SJSA1 (cell line): ENCODE measurements around the gene GAP43. TPM values are rescaled to one million over a fixed set of nuclear protein-coding genes. Genes with fewer than 3 reads are reported as not detected.

ENCODE experiments used
- DNase-seq, 2 experiments: peaks; one replicate each; pipeline ENCODE4 v3.0.0-alpha.2; 2015 to 2020; ENCODE audit warnings: low spot score in 2 of 2, low read depth in 1 of 2
- H3K27ac ChIP-seq: fragments of 250-450 bp; sonication (Bioruptor Pico); 2 replicates; pipeline ENCODE4 v1.5.1; 2020; ENCODE audit warnings: mild to moderate bottlenecking, moderate library complexity
- H3K27me3 ChIP-seq: fragments of 250-450 bp; sonication (Bioruptor Pico); replicated peaks from 2 replicates; pipeline ENCODE4 v1.5.1; 2020; ENCODE audit warnings: mild to moderate bottlenecking, moderate library complexity
- H3K36me3 ChIP-seq: fragments of 250-450 bp; sonication (Bioruptor Pico); 2 replicates; pipeline ENCODE4 v1.5.1; 2020; ENCODE audit warnings: mild to moderate bottlenecking
- H3K4me1 ChIP-seq: fragments of 250-450 bp; sonication (Bioruptor Pico); replicated peaks from 2 replicates; pipeline ENCODE4 v1.6.1; 2021; ENCODE audit warnings: mild to moderate bottlenecking
- H3K4me3 ChIP-seq: fragments of 250-450 bp; sonication (Bioruptor Pico); 2 replicates; pipeline ENCODE4 v1.5.1; 2020; ENCODE audit warnings: mild to moderate bottlenecking
- H3K9me3 ChIP-seq: fragments of 250-450 bp; sonication (Bioruptor Pico); replicated peaks from 2 replicates; pipeline ENCODE4 v1.5.1; 2020; ENCODE audit warnings: mild to moderate bottlenecking
- total RNA-seq: library from RNA; depleted of rRNA; stranded (reverse); fragments of >200 nt; shearing (Covaris generic); gene quantifications from 2 replicates; pipeline ENCODE4 v1.2.3, GENCODE V29; 2014

GAP43 gene
- total RNA-seq, 1 experiment from 2014 or later: not detected

GRCh38 chr3:115659253-115660220, 36.2 kb downstream of the GAP43 start:
- Histone ChIP-seq H3K36me3 (no peaks in the 10 kb centered on the region), H3K4me3 (peak overlapping the region; percentile 51; the same call in 1 of the 2 replicates), H3K9me3 (no peaks in the 10 kb centered on the region), H3K27me3 (0 out of 2 replicates have a peak, but pooled peaks cover 3% of the 10 kb centered on the region), H3K27ac (peak overlapping the region; percentile 91; the same call in 1 of the 2 replicates), H3K4me1 (peaks cover 17% of the 10 kb centered on the region)
- peak in 1 of 2 experiments; percentile 10 for DNase-seq

GRCh38 chr3:115660646-115661337, 37.5 kb downstream of the GAP43 start:
- Histone ChIP-seq H3K4me3 (no peak overlapping the region), H3K4me1 (peaks cover 17% of the 10 kb centered on the region), H3K27ac (no peak overlapping the region), H3K36me3 (no peaks in the 10 kb centered on the region), H3K9me3 (no peaks in the 10 kb centered on the region), H3K27me3 (0 out of 2 replicates have a peak, but pooled peaks cover 3% of the 10 kb centered on the region)
- DNase-seq: no peak

GRCh38 chr3:115662356-115662755, 39.0 kb downstream of the GAP43 start:
- DNase-seq: no peak
- no peaks in the 10 kb centered on the region for H3K36me3 ChIP-seq
- peaks cover 15% of the 10 kb centered on the region for H3K4me1 ChIP-seq
- no peak overlapping the region for H3K4me3 ChIP-seq
- H3K9me3 ChIP-seq: no peaks in the 10 kb centered on the region
- 0 out of 2 replicates have a peak, but pooled peaks cover 3% of the 10 kb centered on the region for H3K27me3 ChIP-seq
- H3K27ac ChIP-seq: no peak overlapping the region

DNA sequence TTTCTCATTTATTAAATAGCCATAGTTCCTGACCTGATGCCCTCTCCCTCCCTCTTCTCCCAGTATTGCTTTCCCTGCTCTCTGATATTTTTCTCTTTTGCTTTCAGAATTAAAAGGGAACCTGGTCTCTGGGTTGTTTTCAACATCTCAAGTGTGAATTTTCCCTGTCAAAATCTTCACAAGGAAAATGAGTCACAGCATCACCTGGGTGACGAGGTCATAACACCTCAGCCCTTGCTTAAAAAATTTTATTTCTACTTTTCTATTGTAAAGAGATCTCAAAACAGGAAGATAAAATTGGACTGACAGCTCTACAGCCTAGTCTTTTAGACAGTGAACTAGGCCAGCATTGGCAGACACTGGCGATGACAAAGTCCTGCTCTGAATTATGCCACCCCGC, 40.1 kb downstream of the GAP43 start:
- peaks cover 8% of the 10 kb centered on the region; the same call in 1 of the 2 replicates for H3K4me1 ChIP-seq
- no peak for DNase-seq

DNA sequence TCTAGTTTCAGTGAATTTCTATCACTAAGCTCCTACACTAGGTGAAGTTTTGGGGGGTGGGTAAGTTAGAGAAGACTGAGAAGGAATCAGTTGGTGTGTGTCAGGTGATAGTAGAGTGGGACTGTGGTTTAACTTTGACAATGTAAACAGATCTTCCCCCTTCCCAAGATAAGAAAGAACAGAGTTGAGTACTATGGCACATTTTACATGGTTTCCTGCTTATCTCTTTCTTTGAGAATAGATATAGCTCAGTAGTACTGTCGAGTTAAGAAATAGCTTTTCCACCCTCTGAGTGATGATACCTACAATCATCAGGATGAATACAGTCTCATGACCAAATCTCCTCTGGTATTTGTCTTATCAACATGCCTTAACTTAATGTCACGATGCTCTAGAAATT, 42.8 kb downstream of the GAP43 start:
- DNase-seq: no peak
- no peaks in the 10 kb centered on the region for H3K4me1 ChIP-seq

More for the DNA sequence above, 40.1 kb downstream of the GAP43 start:
- H3K4me3 ChIP-seq: no peak overlapping the region
- H3K9me3 ChIP-seq: no peaks in the 10 kb centered on the region
- no peaks in the 10 kb centered on the region for H3K36me3 ChIP-seq
- H3K27me3 ChIP-seq: 0 out of 2 replicates have a peak, but pooled peaks cover 3% of the 10 kb centered on the region
- H3K27ac ChIP-seq: no peak overlapping the region

GRCh38 chr3:115666920-115667737, 43.8 kb downstream of the GAP43 start:
- no peaks in the 10 kb centered on the region for H3K36me3 ChIP-seq
- H3K27me3 ChIP-seq: 0 out of 2 replicates have a peak, but pooled peaks cover 3% of the 10 kb centered on the region
- no peak overlapping the region for H3K27ac ChIP-seq
- no peak for DNase-seq
- no peak overlapping the region for H3K4me3 ChIP-seq
- H3K4me1 ChIP-seq: no peaks in the 10 kb centered on the region
- no peaks in the 10 kb centered on the region for H3K9me3 ChIP-seq

More for the DNA sequence above, 42.8 kb downstream of the GAP43 start:
- H3K36me3 ChIP-seq: no peaks in the 10 kb centered on the region
- H3K9me3 ChIP-seq: no peaks in the 10 kb centered on the region
- no peak overlapping the region for H3K4me3 ChIP-seq
- 0 out of 2 replicates have a peak, but pooled peaks cover 3% of the 10 kb centered on the region for H3K27me3 ChIP-seq
- no peak overlapping the region for H3K27ac ChIP-seq

GRCh38 chr3:115667738-115668065, 44.4 kb downstream of the GAP43 start:
- H3K36me3 ChIP-seq: no peaks in the 10 kb centered on the region
- H3K27ac ChIP-seq: no peak overlapping the region
- no peaks in the 10 kb centered on the region for H3K9me3 ChIP-seq
- no peak overlapping the region for H3K4me3 ChIP-seq
- DNase-seq: no peak
- H3K4me1 ChIP-seq: no peaks in the 10 kb centered on the region
- H3K27me3 ChIP-seq: 0 out of 2 replicates have a peak, but pooled peaks cover 1% of the 10 kb centered on the region

GRCh38 chr3:115670911-115671310, 47.6 kb downstream of the GAP43 start:
- H3K27me3 ChIP-seq: no peaks in the 10 kb centered on the region
- no peaks in the 10 kb centered on the region for H3K36me3 ChIP-seq
- H3K9me3 ChIP-seq: no peaks in the 10 kb centered on the region
- no peaks in the 10 kb centered on the region for H3K4me1 ChIP-seq
- H3K27ac ChIP-seq: no peak overlapping the region
- no peak for DNase-seq
- H3K4me3 ChIP-seq: no peak overlapping the region

GRCh38 chr3:115671761-115672455, 48.6 kb downstream of the GAP43 start:
- no peak for DNase-seq
- no peaks in the 10 kb centered on the region for H3K4me1 ChIP-seq
- no peaks in the 10 kb centered on the region for H3K27me3 ChIP-seq
- H3K36me3 ChIP-seq: no peaks in the 10 kb centered on the region
- H3K4me3 ChIP-seq: no peak overlapping the region
- H3K27ac ChIP-seq: no peak overlapping the region
- no peaks in the 10 kb centered on the region for H3K9me3 ChIP-seq

DNA sequence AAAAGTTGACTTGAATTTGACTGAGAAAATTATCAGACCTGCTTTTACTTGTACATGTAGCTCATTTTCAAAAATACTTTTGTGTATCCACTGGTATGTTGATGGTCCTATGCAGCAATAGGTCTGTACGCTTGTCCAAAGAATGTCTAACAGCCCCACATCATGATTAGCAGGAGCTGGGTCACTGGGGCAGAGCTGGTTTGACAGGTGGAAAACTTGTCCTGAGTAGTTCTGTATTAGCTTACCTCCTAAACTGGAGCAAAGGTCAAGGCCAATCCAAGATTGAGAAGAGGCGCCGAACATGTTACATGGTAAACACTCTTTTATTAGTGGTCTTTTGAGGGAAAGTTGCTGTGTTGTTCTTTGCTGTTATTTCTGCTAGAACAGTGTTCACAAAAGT, 50.6 kb downstream of the GAP43 start:
- Histone ChIP-seq H3K27ac (no peak overlapping the region), H3K36me3 (no peaks in the 10 kb centered on the region), H3K27me3 (no peaks in the 10 kb centered on the region), H3K4me1 (no peaks in the 10 kb centered on the region), H3K9me3 (no peaks in the 10 kb centered on the region), H3K4me3 (no peak overlapping the region)
- no peak for DNase-seq

DNA sequence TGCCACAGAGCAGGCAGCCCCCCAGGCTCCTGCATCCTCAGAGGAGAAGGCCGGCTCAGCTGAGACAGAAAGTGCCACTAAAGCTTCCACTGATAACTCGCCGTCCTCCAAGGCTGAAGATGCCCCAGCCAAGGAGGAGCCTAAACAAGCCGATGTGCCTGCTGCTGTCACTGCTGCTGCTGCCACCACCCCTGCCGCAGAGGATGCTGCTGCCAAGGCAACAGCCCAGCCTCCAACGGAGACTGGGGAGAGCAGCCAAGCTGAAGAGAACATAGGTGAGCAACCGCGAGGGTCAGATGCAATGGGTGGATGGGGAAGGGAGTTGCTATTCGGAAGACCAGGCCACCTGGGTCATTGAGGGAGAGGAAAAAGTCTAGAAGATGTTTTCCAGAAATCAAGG, 53.0 kb downstream of the GAP43 start:
- no peak overlapping the region for H3K4me3 ChIP-seq
- H3K36me3 ChIP-seq: no peaks in the 10 kb centered on the region
- H3K27me3 ChIP-seq: no peaks in the 10 kb centered on the region
- H3K27ac ChIP-seq: no peak overlapping the region
- no peak for DNase-seq
- H3K4me1 ChIP-seq: no peaks in the 10 kb centered on the region
- no peaks in the 10 kb centered on the region for H3K9me3 ChIP-seq

DNA sequence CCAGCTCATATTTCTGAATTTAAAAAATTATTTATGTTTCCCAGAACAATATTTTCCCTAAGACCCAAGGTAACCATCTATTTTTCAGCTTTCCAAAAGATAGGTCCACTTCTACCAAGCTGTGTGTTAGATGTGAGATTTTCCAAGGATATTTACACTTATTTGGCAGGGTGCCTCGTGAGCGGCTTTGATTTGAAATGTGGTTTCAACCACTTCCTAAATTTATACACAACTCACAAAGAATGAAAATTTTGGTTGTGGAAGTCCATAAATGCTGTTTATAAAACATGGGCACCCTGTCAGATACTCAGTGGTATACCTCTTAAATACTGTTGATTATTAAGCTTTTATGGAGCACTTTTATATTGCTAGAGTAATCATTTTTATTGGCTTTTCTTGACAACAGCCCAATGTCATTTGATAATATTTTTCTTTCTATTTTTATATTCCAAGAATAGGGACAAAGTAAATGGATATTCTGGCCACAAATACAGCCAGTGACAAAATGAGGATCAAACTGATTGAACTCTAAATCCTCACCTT, 57.6 kb downstream of the GAP43 start:
- Histone ChIP-seq H3K9me3 (no peaks in the 10 kb centered on the region), H3K4me1 (no peaks in the 10 kb centered on the region), H3K27me3 (no peaks in the 10 kb centered on the region), H3K4me3 (no peak overlapping the region), H3K27ac (no peak overlapping the region), H3K36me3 (no peaks in the 10 kb centered on the region)
- no peak for DNase-seq

GRCh38 chr3:115681736-115682135, 58.4 kb downstream of the GAP43 start:
- Histone ChIP-seq H3K4me3 (no peak overlapping the region), H3K27me3 (no peaks in the 10 kb centered on the region), H3K36me3 (no peaks in the 10 kb centered on the region), H3K9me3 (no peaks in the 10 kb centered on the region), H3K27ac (no peak overlapping the region), H3K4me1 (no peaks in the 10 kb centered on the region)
- DNase-seq: no peak
